SW 1271 (cell line): Measurements from ENCODE around the gene ANAPC4.

ENCODE experiments used
- DNase-seq, 2 experiments: peaks; one replicate each; lab custom pipeline; 2025; lab: John Stamatoyannopoulos, UW

ANAPC4 gene

GRCh38 chr4:25433966-25434827, 57.1 kb downstream of the ANAPC4 start:
- DNase-seq, result no peak

GRCh38 chr4:25437926-25438325, 60.9 kb downstream of the ANAPC4 start:
- DNase-seq, result no peak

GRCh38 chr4:25439918-25440477, 62.9 kb downstream of the ANAPC4 start:
- peak in 1 of 2 experiments; percentile 59 for DNase-seq

GRCh38 chr4:25440478-25441030, 63.5 kb downstream of the ANAPC4 start:
- no peak for DNase-seq

- peak; percentile 34 to 41 for DNase-seq
These were observed 64.6 kb downstream of the ANAPC4 start for GRCh38 chr4:25441519-25442117.

- no peak for DNase-seq
These were observed 65.8 kb downstream of the ANAPC4 start for GRCh38 chr4:25442863-25443307.

- DNase-seq, result no peak
These were observed 66.8 kb downstream of the ANAPC4 start for GRCh38 chr4:25443851-25444250.

GRCh38 chr4:25446611-25447010, 69.5 kb downstream of the ANAPC4 start:
- no peak for DNase-seq

GRCh38 chr4:25448379-25449109, 71.5 kb downstream of the ANAPC4 start:
- DNase-seq, result no peak

GRCh38 chr4:25449270-25449669, 72.2 kb downstream of the ANAPC4 start:
- no peak for DNase-seq

- no peak for DNase-seq
These were observed 72.6 kb downstream of the ANAPC4 start for GRCh38 chr4:25449688-25450087.

- DNase-seq, result no peak
These were observed 73.4 kb downstream of the ANAPC4 start for GRCh38 chr4:25450491-25450901.

- no peak for DNase-seq
These were observed 74.6 kb downstream of the ANAPC4 start for GRCh38 chr4:25451676-25452075.

GRCh38 chr4:25452081-25452480, 75.0 kb downstream of the ANAPC4 start:
- no peak for DNase-seq

- DNase-seq, result no peak
These were observed 77.4 kb downstream of the ANAPC4 start for GRCh38 chr4:25454476-25454875.

- peak; percentile 40 to 81 for DNase-seq
These were observed 80.1 kb downstream of the ANAPC4 start for GRCh38 chr4:25457053-25457715.

- no peak for DNase-seq
These were observed 90.1 kb downstream of the ANAPC4 start for GRCh38 chr4:25466966-25467697.

GRCh38 chr4:25467843-25468242, 90.8 kb downstream of the ANAPC4 start:
- no peak for DNase-seq
